ENCODE measurements around the gene PPM1E. TPM values are rescaled to one million over a fixed set of nuclear protein-coding genes. Genes with fewer than 3 reads are reported as not detected.
"Not testable (repeated sequence)": the region's sequence is repeated elsewhere in the genome, so short reads cannot be mapped to it uniquely, and the experiment has no call there.

PPM1E gene
- total RNA-seq, 1 donor = not detected

GRCh38 chr17:58850106-58850505, 94.5 kb downstream of the PPM1E start:
- not testable (repeated sequence) for H3K4me1 ChIP-seq (ENCODE audit: insufficient read depth, low read length); H3K27me3 ChIP-seq (ENCODE audit: insufficient read depth, low read length); H3K9me3 ChIP-seq (ENCODE audit: low read depth, low read length); H3K4me3 ChIP-seq (ENCODE audit: low read length)

GRCh38 chr17:58865301-58865700, 109.6 kb downstream of the PPM1E start:
- H3K27me3 ChIP-seq (ENCODE audit: insufficient read depth, low read length) = no peaks in the 10 kb centered on the region
- H3K4me3 ChIP-seq (ENCODE audit: low read length) = no peak overlapping the region
- H3K9me3 ChIP-seq (ENCODE audit: low read depth, low read length) = no peaks in the 10 kb centered on the region
- H3K4me1 ChIP-seq (ENCODE audit: insufficient read depth, low read length) = no peaks in the 10 kb centered on the region

- Histone ChIP-seq H3K27me3 (ENCODE audit: insufficient read depth, low read length) (no peaks in the 10 kb centered on the region), H3K4me1 (ENCODE audit: insufficient read depth, low read length) (no peaks in the 10 kb centered on the region), H3K4me3 (ENCODE audit: low read length) (no peak overlapping the region), H3K9me3 (ENCODE audit: low read depth, low read length) (no peaks in the 10 kb centered on the region)
Observed at GRCh38 chr17:58870747-58871146, 115.1 kb downstream of the PPM1E start.

GRCh38 chr17:58873926-58874325, 118.3 kb downstream of the PPM1E start:
- no peaks in the 10 kb centered on the region for H3K9me3 ChIP-seq (ENCODE audit: low read depth, low read length)
- H3K27me3 ChIP-seq (ENCODE audit: insufficient read depth, low read length) = no peaks in the 10 kb centered on the region
- H3K4me1 ChIP-seq (ENCODE audit: insufficient read depth, low read length) = no peaks in the 10 kb centered on the region
- no peak overlapping the region for H3K4me3 ChIP-seq (ENCODE audit: low read length)

GRCh38 chr17:58875261-58875660, 119.6 kb downstream of the PPM1E start:
- H3K4me3 ChIP-seq (ENCODE audit: low read length) = no peak overlapping the region
- H3K27me3 ChIP-seq (ENCODE audit: insufficient read depth, low read length) = no peaks in the 10 kb centered on the region
- no peaks in the 10 kb centered on the region for H3K4me1 ChIP-seq (ENCODE audit: insufficient read depth, low read length)
- no peaks in the 10 kb centered on the region for H3K9me3 ChIP-seq (ENCODE audit: low read depth, low read length)

- H3K4me1 ChIP-seq (ENCODE audit: insufficient read depth, low read length) = no peaks in the 10 kb centered on the region
- H3K4me3 ChIP-seq (ENCODE audit: low read length) = no peak overlapping the region
- peaks cover 3% of the 10 kb centered on the region for H3K27me3 ChIP-seq (ENCODE audit: insufficient read depth, low read length)
- no peaks in the 10 kb centered on the region for H3K9me3 ChIP-seq (ENCODE audit: low read depth, low read length)
Observed at GRCh38 chr17:58884161-58884560, 128.5 kb downstream of the PPM1E start.

GRCh38 chr17:58886514-58886913, 130.9 kb downstream of the PPM1E start:
- H3K4me3 ChIP-seq (ENCODE audit: low read length) = no peak overlapping the region
- peaks cover 6% of the 10 kb centered on the region for H3K27me3 ChIP-seq (ENCODE audit: insufficient read depth, low read length)
- no peaks in the 10 kb centered on the region for H3K4me1 ChIP-seq (ENCODE audit: insufficient read depth, low read length)
- H3K9me3 ChIP-seq (ENCODE audit: low read depth, low read length) = peaks cover 7% of the 10 kb centered on the region

- no peak overlapping the region for H3K4me3 ChIP-seq (ENCODE audit: low read length)
- H3K4me1 ChIP-seq (ENCODE audit: insufficient read depth, low read length) = no peaks in the 10 kb centered on the region
Observed at GRCh38 chr17:58889928-58890327, 134.3 kb downstream of the PPM1E start.

GRCh38 chr17:58899191-58899590, 143.5 kb downstream of the PPM1E start:
- Histone ChIP-seq H3K4me3 (ENCODE audit: low read length) (no peak overlapping the region), H3K27me3 (ENCODE audit: insufficient read depth, low read length) (peaks cover under 1% of the 10 kb centered on the region), H3K4me1 (ENCODE audit: insufficient read depth, low read length) (no peaks in the 10 kb centered on the region), H3K9me3 (ENCODE audit: low read depth, low read length) (peaks cover 2% of the 10 kb centered on the region)

More at GRCh38 chr17:58889928-58890327, 134.3 kb downstream of the PPM1E start:
- Histone ChIP-seq H3K9me3 (ENCODE audit: low read depth, low read length) (peaks cover 7% of the 10 kb centered on the region), H3K27me3 (ENCODE audit: insufficient read depth, low read length) (peaks cover 9% of the 10 kb centered on the region)

- Histone ChIP-seq H3K9me3 (ENCODE audit: low read depth, low read length) (peaks cover 16% of the 10 kb centered on the region), H3K4me1 (ENCODE audit: insufficient read depth, low read length) (no peaks in the 10 kb centered on the region), H3K4me3 (ENCODE audit: low read length) (no peak overlapping the region), H3K27me3 (ENCODE audit: insufficient read depth, low read length) (peaks cover 3% of the 10 kb centered on the region)
Observed at GRCh38 chr17:58902322-58902721, 146.7 kb downstream of the PPM1E start.

GRCh38 chr17:58911741-58912343, 156.2 kb downstream of the PPM1E start:
- Histone ChIP-seq H3K27me3 (ENCODE audit: insufficient read depth, low read length) (peaks cover 10% of the 10 kb centered on the region), H3K4me1 (ENCODE audit: insufficient read depth, low read length) (no peaks in the 10 kb centered on the region), H3K9me3 (ENCODE audit: low read depth, low read length) (no peaks in the 10 kb centered on the region), H3K4me3 (ENCODE audit: low read length) (no peak overlapping the region)

GRCh38 chr17:58913552-58913951, 157.9 kb downstream of the PPM1E start:
- Histone ChIP-seq H3K9me3 (ENCODE audit: low read depth, low read length) (no peaks in the 10 kb centered on the region), H3K4me3 (ENCODE audit: low read length) (no peak overlapping the region), H3K4me1 (ENCODE audit: insufficient read depth, low read length) (no peaks in the 10 kb centered on the region), H3K27me3 (ENCODE audit: insufficient read depth, low read length) (peaks cover 10% of the 10 kb centered on the region)

GRCh38 chr17:58913971-58914769, 158.5 kb downstream of the PPM1E start:
- no peak overlapping the region for H3K4me3 ChIP-seq (ENCODE audit: low read length)
- no peaks in the 10 kb centered on the region for H3K9me3 ChIP-seq (ENCODE audit: low read depth, low read length)
- H3K4me1 ChIP-seq (ENCODE audit: insufficient read depth, low read length) = no peaks in the 10 kb centered on the region
- H3K27me3 ChIP-seq (ENCODE audit: insufficient read depth, low read length) = peaks cover 10% of the 10 kb centered on the region

GRCh38 chr17:58917228-58917627, 161.6 kb downstream of the PPM1E start:
- no peaks in the 10 kb centered on the region for H3K4me1 ChIP-seq (ENCODE audit: insufficient read depth, low read length)

GRCh38 chr17:58918072-58918471, 162.4 kb downstream of the PPM1E start:
- H3K4me1 ChIP-seq (ENCODE audit: insufficient read depth, low read length) = no peaks in the 10 kb centered on the region
- H3K27me3 ChIP-seq (ENCODE audit: insufficient read depth, low read length) = peaks cover 6% of the 10 kb centered on the region
- no peak overlapping the region for H3K4me3 ChIP-seq (ENCODE audit: low read length)
- no peaks in the 10 kb centered on the region for H3K9me3 ChIP-seq (ENCODE audit: low read depth, low read length)

More at GRCh38 chr17:58917228-58917627, 161.6 kb downstream of the PPM1E start:
- Histone ChIP-seq H3K27me3 (ENCODE audit: insufficient read depth, low read length) (peaks cover 6% of the 10 kb centered on the region), H3K4me3 (ENCODE audit: low read length) (no peak overlapping the region), H3K9me3 (ENCODE audit: low read depth, low read length) (no peaks in the 10 kb centered on the region)

- Histone ChIP-seq H3K4me3 (ENCODE audit: low read length) (no peak overlapping the region), H3K27me3 (ENCODE audit: insufficient read depth, low read length) (peaks cover 6% of the 10 kb centered on the region), H3K9me3 (ENCODE audit: low read depth, low read length) (no peaks in the 10 kb centered on the region), H3K4me1 (ENCODE audit: insufficient read depth, low read length) (no peaks in the 10 kb centered on the region)
Observed at GRCh38 chr17:58918884-58919283, 163.2 kb downstream of the PPM1E start.

Measured in mononuclear cell (primary cell).